Stimulated activated CD4-positive, alpha-beta T cell treated with anti-CD3 and anti-CD28 coated beads, TNF-alpha, amount 100 ng/mL, for 4 hours (primary cell): ENCODE results near the gene CGNL1.

ENCODE experiments used
- DNase-seq, 3 experiments: peaks; one replicate each; pipeline ENCODE4 v3.0.0-alpha.2; 2020; ENCODE audit warnings: low read depth in 3 of 3

CGNL1 gene

GRCh38 chr15:57353317-57353804, 22.9 kb upstream of the CGNL1 start:
- DNase-seq: no peak

GRCh38 chr15:57354436-57355123, 21.7 kb upstream of the CGNL1 start:
- DNase-seq: no peak

- DNase-seq: no peak
Observed at GRCh38 chr15:57355259-57355658, 21.0 kb upstream of the CGNL1 start.

- no peak for DNase-seq
Observed at GRCh38 chr15:57356178-57356577, 20.1 kb upstream of the CGNL1 start.

GRCh38 chr15:57356636-57357035, 19.7 kb upstream of the CGNL1 start:
- DNase-seq: no peak

- DNase-seq: no peak
Observed at GRCh38 chr15:57357799-57358198, 18.5 kb upstream of the CGNL1 start.

- DNase-seq: no peak
Observed at GRCh38 chr15:57358571-57358970, 17.7 kb upstream of the CGNL1 start.

- no peak for DNase-seq
Observed at GRCh38 chr15:57363661-57364060, 12.6 kb upstream of the CGNL1 start.

GRCh38 chr15:57364282-57365007, 11.9 kb upstream of the CGNL1 start:
- no peak for DNase-seq

GRCh38 chr15:57367556-57367955, 8.7 kb upstream of the CGNL1 start:
- DNase-seq: no peak

GRCh38 chr15:57370929-57371328, 5.4 kb upstream of the CGNL1 start:
- DNase-seq: no peak

- no peak for DNase-seq
Observed at GRCh38 chr15:57373251-57373881, 2.9 kb upstream of the CGNL1 start.

GRCh38 chr15:57373882-57374276, 2.4 kb upstream of the CGNL1 start:
- DNase-seq: no peak

- no peak for DNase-seq
Observed at GRCh38 chr15:57376696-57377477, 582 bp downstream of the CGNL1 start.

GRCh38 chr15:57377478-57377847, 1.2 kb downstream of the CGNL1 start:
- DNase-seq: no peak

- no peak for DNase-seq
Observed at GRCh38 chr15:57379487-57379886, 3.2 kb downstream of the CGNL1 start.

- DNase-seq: no peak
Observed at GRCh38 chr15:57380854-57381253, 4.5 kb downstream of the CGNL1 start.

- DNase-seq: no peak
Observed at GRCh38 chr15:57382215-57382614, 5.9 kb downstream of the CGNL1 start.

- DNase-seq: no peak
Observed at GRCh38 chr15:57382969-57383368, 6.7 kb downstream of the CGNL1 start.

GRCh38 chr15:57384024-57384423, 7.7 kb downstream of the CGNL1 start:
- DNase-seq: no peak

- no peak for DNase-seq
Observed at GRCh38 chr15:57384816-57385215, 8.5 kb downstream of the CGNL1 start.

GRCh38 chr15:57385923-57386390, 9.7 kb downstream of the CGNL1 start:
- no peak for DNase-seq
